ENCODE measurements around the gene ZNF730.

GRCh38 chr19:23098286-23098685 is 18.5 kb upstream of the ZNF730 start:
- TF ChIP-seq CTCF (IDR thresholded peaks at IDR 0.05) (no peak), POLR2A (IDR thresholded peaks at IDR 0.05) (no peak), POLR2AphosphoS5 (IDR thresholded peaks at IDR 0.05) (no peak)

Measured in stomach (tissue), 4 donors.